Measurements from ENCODE around the gene TNS3.

DNA sequence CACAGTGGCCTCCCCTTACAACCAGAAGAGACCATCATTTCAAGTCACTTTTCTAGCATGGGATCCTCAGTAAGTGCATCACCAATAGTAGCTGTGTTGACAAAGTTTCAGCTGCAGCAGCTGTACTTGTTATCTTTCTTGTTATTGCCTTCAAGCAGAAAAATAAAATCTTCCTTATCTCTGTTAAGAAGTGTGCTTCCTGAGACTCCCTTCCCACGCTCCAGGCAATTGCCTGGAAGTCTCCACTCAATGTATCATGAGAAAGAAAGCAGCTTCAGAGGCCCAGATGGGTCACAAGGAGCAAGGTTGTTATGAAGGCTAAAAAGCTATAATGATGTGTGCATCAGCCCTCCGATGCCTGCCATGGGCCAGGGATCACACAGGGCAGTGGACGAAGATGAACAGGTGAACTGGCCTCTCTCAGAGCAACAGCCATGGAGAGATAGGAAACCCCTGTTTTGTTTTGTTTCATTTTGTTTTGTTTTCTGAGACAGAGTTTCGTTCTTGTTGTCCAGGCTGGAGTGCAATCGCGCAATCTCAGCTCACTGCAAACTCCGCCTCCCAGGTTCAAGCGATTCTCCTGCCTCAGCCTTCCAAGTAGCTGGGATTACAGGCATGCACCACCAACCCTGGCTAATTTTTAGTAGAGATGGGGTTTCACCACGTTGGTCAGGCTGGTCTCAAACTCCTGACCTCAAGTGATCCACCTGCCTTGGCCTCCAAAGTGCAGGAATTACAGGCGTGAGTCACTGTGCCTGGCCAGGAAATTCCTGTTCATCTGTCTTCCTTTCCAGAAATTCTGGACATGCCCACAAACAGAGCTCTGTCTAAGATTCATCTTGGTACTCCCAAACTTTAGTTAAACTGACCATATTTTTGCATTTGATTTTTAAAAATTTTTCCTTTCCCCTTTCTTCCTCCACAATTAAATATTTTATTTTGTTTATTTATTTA is 340.5 kb downstream of the TNS3 start:
- TF ChIP-seq EZH2 (IDR thresholded peaks at IDR 0.05; ENCODE audit: borderline replicate concordance, low read depth, low read length, severe bottlenecking) (no peak), POLR2A (IDR thresholded peaks at IDR 0.05; ENCODE audit: low read depth, low read length) (no peak), POLR2AphosphoS5 (IDR thresholded peaks at IDR 0.05; ENCODE audit: insufficient read depth, low read depth, low read length) (no peak)
- TF ChIP-seq, protein P1, sequence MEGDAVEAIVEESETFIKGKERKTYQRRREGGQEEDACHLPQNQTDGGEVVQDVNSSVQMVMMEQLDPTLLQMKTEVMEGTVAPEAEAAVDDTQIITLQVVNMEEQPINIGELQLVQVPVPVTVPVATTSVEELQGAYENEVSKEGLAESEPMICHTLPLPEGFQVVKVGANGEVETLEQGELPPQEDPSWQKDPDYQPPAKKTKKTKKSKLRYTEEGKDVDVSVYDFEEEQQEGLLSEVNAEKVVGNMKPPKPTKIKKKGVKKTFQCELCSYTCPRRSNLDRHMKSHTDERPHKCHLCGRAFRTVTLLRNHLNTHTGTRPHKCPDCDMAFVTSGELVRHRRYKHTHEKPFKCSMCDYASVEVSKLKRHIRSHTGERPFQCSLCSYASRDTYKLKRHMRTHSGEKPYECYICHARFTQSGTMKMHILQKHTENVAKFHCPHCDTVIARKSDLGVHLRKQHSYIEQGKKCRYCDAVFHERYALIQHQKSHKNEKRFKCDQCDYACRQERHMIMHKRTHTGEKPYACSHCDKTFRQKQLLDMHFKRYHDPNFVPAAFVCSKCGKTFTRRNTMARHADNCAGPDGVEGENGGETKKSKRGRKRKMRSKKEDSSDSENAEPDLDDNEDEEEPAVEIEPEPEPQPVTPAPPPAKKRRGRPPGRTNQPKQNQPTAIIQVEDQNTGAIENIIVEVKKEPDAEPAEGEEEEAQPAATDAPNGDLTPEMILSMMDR (IDR thresholded peaks at IDR 0.05; ENCODE audit: extremely low read depth in 1 of 2, insufficient read depth in 1 of 2, low read depth in 1 of 2, low read length in 2 of 2): no peak
- TF ChIP-seq, protein P2, sequence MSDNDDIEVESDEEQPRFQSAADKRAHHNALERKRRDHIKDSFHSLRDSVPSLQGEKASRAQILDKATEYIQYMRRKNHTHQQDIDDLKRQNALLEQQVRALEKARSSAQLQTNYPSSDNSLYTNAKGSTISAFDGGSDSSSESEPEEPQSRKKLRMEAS (IDR thresholded peaks at IDR 0.05; ENCODE audit: insufficient read depth, insufficient read length): no peak

All from endothelial cell of umbilical vein (primary cell).